GM13976 (cell line): ENCODE measurements around the gene COMTD1.

Experiments used
- DNase-seq: peaks from one replicate; pipeline ENCODE4 v3.0.0; 2012; ENCODE audit warnings: low spot score
- in situ Hi-C: fragments of 300-500 bp; cut with MboI; formaldehyde crosslinking; loops from one replicate; pipeline ENCODE4 v1.12.0; 2022; ENCODE audit warnings: low sequenced_read_pairs, mixed read lengths, inconsistent platforms; ENCODE audit not compliant: unreplicated experiment
- TF ChIP-seq, protein P1 (sequence below): IDR thresholded peaks from 2 replicates; pipeline ENCODE4 v1.5.1; 2012; ENCODE audit warnings: borderline replicate concordance, mild to moderate bottlenecking; ENCODE audit not compliant: insufficient read depth; ENCODE audit errors: extremely low read depth, missing control alignments, control extremely low read depth

COMTD1 gene

DNA sequence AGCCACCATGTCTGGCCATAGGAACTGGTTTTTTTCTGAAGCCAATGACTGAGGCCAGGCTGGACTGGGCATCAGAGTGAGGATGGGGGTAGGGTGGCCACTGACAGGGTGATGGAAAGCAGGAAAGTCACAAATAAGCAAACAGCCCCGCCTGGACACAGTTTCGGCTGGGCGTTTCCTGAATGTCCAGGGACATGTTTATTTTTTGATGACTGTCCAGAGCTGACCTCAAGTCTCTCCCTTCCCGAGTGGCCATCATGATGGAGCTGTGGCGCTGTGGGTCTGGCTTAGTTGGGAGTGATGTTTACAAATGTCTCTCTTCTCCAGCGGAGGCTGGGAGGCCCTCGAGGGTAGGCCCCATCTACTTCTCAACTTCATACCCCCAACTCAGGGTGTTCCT lies 37.1 kb upstream of the COMTD1 start:
- no peak for DNase-seq
- TF ChIP-seq, protein P1, sequence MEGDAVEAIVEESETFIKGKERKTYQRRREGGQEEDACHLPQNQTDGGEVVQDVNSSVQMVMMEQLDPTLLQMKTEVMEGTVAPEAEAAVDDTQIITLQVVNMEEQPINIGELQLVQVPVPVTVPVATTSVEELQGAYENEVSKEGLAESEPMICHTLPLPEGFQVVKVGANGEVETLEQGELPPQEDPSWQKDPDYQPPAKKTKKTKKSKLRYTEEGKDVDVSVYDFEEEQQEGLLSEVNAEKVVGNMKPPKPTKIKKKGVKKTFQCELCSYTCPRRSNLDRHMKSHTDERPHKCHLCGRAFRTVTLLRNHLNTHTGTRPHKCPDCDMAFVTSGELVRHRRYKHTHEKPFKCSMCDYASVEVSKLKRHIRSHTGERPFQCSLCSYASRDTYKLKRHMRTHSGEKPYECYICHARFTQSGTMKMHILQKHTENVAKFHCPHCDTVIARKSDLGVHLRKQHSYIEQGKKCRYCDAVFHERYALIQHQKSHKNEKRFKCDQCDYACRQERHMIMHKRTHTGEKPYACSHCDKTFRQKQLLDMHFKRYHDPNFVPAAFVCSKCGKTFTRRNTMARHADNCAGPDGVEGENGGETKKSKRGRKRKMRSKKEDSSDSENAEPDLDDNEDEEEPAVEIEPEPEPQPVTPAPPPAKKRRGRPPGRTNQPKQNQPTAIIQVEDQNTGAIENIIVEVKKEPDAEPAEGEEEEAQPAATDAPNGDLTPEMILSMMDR: no peak
- in situ Hi-C loops: no loop called here

DNA sequence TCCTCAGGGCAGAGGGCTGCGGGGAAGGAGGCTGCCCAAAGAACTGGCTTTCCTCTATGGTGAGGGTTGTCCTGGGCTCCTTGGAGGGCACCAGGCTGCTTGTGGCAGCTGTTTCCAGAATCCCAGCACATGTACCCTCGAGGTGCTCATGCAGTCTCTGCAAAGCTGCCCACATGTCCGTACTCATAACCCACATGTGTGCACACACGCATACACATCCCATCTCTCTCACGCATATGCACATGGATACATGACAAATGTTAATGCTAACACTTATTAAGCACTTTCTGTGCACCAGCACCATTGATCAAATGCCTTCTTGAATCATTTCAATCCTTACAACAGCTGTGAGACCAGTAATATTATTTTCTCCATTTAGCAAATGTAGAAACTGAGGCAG lies 36.3 kb upstream of the COMTD1 start:
- TF ChIP-seq, protein P1: no peak
- in situ Hi-C loops: no loop called here

DNA sequence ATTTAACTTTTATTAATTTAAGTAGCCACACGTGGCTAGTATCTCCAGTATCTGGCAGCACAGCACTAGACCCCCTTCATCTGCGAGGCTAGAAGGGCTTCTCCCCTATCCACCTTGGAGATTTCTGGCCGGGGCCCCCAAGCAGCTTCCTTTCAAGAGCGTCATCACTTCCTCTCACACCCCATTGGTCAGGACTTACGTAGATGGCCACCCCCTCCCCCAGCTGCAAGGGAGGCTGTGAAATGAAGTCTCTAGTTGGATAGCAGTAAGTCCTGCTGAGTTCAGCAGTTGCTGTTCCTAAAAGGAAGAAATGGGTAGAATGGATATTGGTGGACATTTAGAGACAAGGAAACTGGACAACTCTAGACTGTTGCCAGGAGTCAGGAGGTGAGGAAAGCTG lies 33.8 kb upstream of the COMTD1 start:
- in situ Hi-C loops: no loop called here
- TF ChIP-seq, protein P1: no peak
- DNase-seq: no peak

More for the DNA sequence above, 36.3 kb upstream of the COMTD1 start:
- no peak for DNase-seq

DNA sequence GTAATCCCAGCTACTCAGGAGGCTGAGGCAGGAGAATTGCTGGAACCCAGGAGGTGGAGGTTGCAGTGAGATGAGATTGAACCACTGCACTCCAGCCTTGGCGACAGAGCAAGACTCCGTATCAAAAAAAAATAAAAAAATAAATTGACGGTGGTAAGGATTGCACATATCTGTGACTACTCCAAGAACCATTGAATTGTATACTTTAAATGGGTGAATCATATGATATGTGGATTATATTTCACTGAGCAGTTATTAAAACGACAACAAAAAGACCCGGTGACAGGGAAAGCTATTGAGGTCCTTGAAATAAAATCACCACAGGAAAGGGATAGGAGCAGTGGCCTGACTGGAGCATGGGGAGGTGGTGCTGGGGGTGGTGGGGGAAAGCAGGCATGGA lies 31.2 kb upstream of the COMTD1 start:
- DNase-seq: no peak
- TF ChIP-seq, protein P1: no peak
- in situ Hi-C loops: no loop called here

DNA sequence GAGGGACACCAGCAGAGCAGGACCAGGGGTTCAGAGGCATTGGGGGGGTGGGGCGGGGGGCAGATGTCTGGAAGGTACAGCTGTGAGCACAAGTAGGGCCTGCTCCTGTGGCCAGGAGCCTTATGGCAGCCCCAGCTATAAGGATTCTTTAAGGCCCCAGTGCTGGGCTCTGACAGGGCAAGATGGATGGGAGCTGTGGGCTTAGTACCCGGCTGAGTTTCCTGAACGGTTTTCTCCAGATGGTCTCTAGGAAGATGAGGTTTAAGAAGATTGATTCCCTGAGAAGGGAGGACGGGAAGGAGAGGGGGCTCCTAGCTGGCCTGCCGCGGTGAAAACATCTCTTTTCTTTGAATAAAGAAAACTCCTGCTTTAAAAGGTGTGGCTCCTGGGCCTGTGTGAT lies 30.1 kb upstream of the COMTD1 start:
- no peak for DNase-seq
- in situ Hi-C loops: no loop called here
- TF ChIP-seq, protein P1: no peak

DNA sequence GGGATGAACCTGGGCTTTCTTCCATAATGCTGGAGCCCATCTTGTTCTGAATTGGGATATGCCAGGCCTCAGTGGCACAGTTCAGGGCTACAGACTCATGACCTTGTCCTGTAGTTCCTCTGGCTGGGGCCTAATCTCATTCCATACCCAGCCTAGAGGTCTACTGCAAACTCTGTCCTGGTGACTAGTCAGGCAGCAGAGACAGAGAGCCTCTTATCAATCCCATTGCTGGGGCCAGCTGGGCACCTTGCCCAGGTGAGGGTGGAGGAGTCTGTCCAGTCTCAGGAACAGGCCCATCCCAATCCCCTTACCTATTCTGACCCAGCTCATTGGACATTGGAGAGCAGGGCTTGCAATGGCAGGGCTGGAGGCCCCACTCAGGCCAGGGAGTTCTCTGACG lies 28.0 kb upstream of the COMTD1 start:
- DNase-seq: no peak
- TF ChIP-seq, protein P1: no peak
- in situ Hi-C loops: no loop called here

DNA sequence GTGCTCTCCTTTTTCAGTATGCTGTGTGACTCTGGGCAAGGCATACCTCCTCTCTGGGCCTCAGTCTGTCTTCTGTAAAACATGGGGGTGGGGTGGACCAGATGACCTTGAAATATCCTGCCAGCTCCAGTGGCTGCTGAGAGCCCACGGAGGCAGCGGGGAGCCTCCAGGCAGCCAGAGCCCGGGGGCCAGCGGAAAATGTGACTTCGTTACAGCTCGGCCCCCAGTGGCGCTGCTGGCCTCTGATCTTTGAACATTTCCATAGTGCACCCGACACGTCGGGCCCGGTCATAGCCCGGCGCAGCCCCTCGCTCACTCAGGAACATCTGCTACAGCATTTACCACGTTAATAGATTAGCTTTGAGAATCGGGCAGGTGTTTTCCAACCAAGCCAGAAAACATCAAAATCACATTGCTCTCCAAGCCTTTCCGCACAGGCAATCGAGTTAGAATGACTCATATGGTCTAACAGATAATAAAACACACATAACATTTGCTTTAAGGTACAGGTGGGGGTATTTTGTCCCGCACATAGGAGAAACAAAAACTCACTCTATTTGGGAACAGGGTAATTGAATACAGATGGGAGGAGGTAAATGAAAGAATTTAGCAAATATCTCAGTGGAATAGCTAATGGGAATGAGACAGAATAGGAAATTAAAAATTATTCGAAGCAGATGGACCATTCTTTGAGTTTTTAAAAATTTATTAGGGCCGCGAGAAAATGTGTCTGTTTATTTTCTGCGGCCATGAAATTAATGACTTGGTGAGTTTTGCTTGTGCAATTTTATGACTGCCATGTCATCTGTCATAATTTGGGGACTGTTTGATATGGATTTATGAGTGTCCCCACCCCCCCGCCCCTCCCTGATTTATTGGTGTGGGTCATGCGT lies 26.3 kb upstream of the COMTD1 start:
- TF ChIP-seq, protein P1: no peak
- in situ Hi-C loops: no loop called here
- DNase-seq: no peak
